Ishikawa (cell line): ENCODE measurements around the gene KIF4B.

Experiments used
- CEBPB ChIP-seq: IDR thresholded peaks from 2 replicates; pipeline ENCODE4 v1.6.1; 2012
- CREB1 ChIP-seq: IDR thresholded peaks from 2 replicates; pipeline ENCODE4 v1.6.1; 2012; ENCODE audit warnings: low read depth
- EGR1 ChIP-seq: IDR thresholded peaks from 2 replicates; pipeline ENCODE4 v1.6.1; 2012
- EP300 ChIP-seq: IDR thresholded peaks from 2 replicates; pipeline ENCODE4 v1.6.1; 2012; ENCODE audit warnings: borderline replicate concordance
- FOXM1 ChIP-seq: IDR thresholded peaks from 2 replicates; pipeline ENCODE4 v1.6.1; 2012; ENCODE audit warnings: low read depth, borderline replicate concordance
- MAX ChIP-seq: IDR thresholded peaks from 2 replicates; pipeline ENCODE4 v1.6.1; 2012
- NFIC ChIP-seq: IDR thresholded peaks from 2 replicates; pipeline ENCODE4 v1.6.1; 2012
- RAD21 ChIP-seq: IDR thresholded peaks from 2 replicates; pipeline ENCODE4 v1.6.1; 2012; ENCODE audit warnings: low read depth
- TAF1 ChIP-seq: IDR thresholded peaks from 2 replicates; pipeline ENCODE4 v1.6.1; 2012; ENCODE audit warnings: low read depth, mild to moderate bottlenecking
- TCF12 ChIP-seq: IDR thresholded peaks from 2 replicates; pipeline ENCODE4 v1.6.1; 2012; ENCODE audit warnings: low read depth
- TEAD4 ChIP-seq: IDR thresholded peaks from 2 replicates; pipeline ENCODE4 v1.6.1; 2012
- YY1 ChIP-seq: IDR thresholded peaks from 2 replicates; pipeline ENCODE4 v1.6.1; 2012; ENCODE audit warnings: low read depth
- ZBTB7A ChIP-seq: IDR thresholded peaks from 2 replicates; pipeline ENCODE4 v1.6.1; 2012; ENCODE audit warnings: low read depth
- TF ChIP-seq, protein P1 (sequence below): IDR thresholded peaks from 2 replicates; pipeline ENCODE4 v1.6.1; 2012
- TF ChIP-seq, protein P2 (sequence below): IDR thresholded peaks from 2 replicates; pipeline ENCODE4 v1.6.1; 2012; ENCODE audit warnings: low read depth, mild to moderate bottlenecking

The KIF4B gene

GRCh38 chr5:155053501-155053900 is 39.9 kb downstream of the KIF4B start:
- TF ChIP-seq YY1 (no peak), CREB1 (no peak), EP300 (no peak), TAF1 (no peak), MAX (no peak), FOXM1 (no peak), CEBPB (no peak), TCF12 (no peak), ZBTB7A (no peak), RAD21 (no peak), EGR1 (no peak), TEAD4 (no peak), NFIC (no peak)
- TF ChIP-seq, protein P1, sequence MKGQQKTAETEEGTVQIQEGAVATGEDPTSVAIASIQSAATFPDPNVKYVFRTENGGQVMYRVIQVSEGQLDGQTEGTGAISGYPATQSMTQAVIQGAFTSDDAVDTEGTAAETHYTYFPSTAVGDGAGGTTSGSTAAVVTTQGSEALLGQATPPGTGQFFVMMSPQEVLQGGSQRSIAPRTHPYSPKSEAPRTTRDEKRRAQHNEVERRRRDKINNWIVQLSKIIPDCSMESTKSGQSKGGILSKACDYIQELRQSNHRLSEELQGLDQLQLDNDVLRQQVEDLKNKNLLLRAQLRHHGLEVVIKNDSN, result no peak
- TF ChIP-seq, protein P2, sequence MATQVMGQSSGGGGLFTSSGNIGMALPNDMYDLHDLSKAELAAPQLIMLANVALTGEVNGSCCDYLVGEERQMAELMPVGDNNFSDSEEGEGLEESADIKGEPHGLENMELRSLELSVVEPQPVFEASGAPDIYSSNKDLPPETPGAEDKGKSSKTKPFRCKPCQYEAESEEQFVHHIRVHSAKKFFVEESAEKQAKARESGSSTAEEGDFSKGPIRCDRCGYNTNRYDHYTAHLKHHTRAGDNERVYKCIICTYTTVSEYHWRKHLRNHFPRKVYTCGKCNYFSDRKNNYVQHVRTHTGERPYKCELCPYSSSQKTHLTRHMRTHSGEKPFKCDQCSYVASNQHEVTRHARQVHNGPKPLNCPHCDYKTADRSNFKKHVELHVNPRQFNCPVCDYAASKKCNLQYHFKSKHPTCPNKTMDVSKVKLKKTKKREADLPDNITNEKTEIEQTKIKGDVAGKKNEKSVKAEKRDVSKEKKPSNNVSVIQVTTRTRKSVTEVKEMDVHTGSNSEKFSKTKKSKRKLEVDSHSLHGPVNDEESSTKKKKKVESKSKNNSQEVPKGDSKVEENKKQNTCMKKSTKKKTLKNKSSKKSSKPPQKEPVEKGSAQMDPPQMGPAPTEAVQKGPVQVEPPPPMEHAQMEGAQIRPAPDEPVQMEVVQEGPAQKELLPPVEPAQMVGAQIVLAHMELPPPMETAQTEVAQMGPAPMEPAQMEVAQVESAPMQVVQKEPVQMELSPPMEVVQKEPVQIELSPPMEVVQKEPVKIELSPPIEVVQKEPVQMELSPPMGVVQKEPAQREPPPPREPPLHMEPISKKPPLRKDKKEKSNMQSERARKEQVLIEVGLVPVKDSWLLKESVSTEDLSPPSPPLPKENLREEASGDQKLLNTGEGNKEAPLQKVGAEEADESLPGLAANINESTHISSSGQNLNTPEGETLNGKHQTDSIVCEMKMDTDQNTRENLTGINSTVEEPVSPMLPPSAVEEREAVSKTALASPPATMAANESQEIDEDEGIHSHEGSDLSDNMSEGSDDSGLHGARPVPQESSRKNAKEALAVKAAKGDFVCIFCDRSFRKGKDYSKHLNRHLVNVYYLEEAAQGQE, result no peak

DNA sequence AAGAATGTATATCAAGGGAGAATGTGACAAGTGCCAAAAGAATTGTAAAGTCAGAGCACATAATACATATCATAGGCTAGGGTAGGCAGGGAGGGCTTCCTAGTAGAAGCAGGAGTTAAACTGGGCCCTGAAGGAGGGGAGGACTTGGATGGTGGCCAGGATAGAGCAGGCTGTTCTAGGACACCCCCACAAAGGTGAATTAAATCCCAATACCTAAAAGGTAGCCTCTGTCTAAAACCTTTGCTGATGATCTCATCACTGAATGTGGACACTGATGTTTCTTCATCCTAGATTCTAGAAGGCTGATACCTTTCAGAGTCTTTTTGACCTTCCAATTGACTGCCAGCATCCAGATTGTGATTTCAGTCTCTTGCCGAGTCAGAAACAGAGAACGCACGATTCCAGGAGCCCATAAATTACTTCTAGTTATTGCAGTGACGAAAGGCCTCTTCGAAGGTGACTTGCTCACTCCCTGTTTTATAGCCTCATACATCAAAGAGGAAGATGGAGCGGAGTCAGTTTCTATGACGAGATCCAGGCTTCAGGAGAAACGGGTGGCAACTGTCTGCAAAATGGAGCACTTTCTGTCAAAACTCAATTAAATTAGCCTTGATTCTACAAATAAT is 43.2 kb downstream of the KIF4B start:
- TF ChIP-seq TAF1 (no peak), CREB1 (no peak), MAX (no peak), ZBTB7A (no peak), TCF12 (no peak), RAD21 (no peak), FOXM1 (no peak), TEAD4 (no peak), NFIC (no peak), EGR1 (no peak), YY1 (no peak)

- TF ChIP-seq CEBPB, result no peak
- no peak for TF ChIP-seq MAX
- no peak for TF ChIP-seq TAF1
- no peak for TF ChIP-seq FOXM1
- TF ChIP-seq TCF12, result no peak
- TF ChIP-seq NFIC, result no peak
- no peak for TF ChIP-seq YY1
- no peak for TF ChIP-seq EP300
- TF ChIP-seq RAD21, result no peak
- no peak for TF ChIP-seq CREB1
- TF ChIP-seq, protein P2, result no peak
- no peak for TF ChIP-seq ZBTB7A
- TF ChIP-seq EGR1, result no peak
- TF ChIP-seq, protein P1, result no peak
- no peak for TF ChIP-seq TEAD4
Measured at GRCh38 chr5:155057626-155058025, 44.1 kb downstream of the KIF4B start.

GRCh38 chr5:155064580-155064979 is 51.0 kb downstream of the KIF4B start:
- no peak for TF ChIP-seq FOXM1
- TF ChIP-seq, protein P2, result no peak
- TF ChIP-seq MAX, result no peak
- no peak for TF ChIP-seq TAF1
- TF ChIP-seq CEBPB, result no peak
- no peak for TF ChIP-seq NFIC
- TF ChIP-seq EGR1, result no peak
- TF ChIP-seq EP300, result no peak
- TF ChIP-seq TEAD4, result no peak
- no peak for TF ChIP-seq YY1
- no peak for TF ChIP-seq TCF12
- no peak for TF ChIP-seq RAD21
- TF ChIP-seq ZBTB7A, result no peak
- TF ChIP-seq, protein P1, result no peak
- no peak for TF ChIP-seq CREB1
